ENCODE results near the gene GPR162.

DNA sequence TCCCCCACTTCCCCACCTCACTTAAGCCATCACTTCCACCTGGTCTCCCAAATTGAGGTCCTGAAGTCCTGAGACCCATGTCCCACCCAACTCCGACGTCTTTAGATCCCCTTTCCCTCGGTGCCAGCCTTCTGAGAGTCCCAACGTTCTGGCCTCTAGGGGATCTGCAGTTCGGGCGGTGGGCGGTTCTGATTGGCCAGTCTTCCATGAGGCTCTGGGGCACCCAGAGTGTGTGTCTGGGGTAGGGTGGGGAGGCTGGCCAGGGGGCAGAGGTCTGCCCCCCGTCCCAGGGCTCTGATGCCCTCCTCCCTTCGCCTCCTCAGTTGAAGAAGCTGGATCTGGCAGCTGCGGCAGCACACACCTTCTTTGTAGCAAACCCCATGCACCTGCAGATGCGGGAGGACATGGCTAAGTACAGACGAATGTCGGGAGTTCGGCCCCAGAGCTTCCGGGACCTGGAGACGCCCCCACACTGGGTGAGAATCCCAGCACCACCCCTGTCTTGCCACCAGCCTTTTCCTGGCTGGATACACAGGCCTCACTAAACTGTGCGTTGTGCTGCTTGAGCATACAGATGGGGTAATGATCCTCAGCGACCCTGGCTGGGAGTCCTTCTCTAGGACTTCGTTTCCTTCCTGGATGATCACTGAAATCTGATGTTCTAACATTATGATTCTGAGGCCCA, 8.1 kb downstream of the GPR162 start:
- TF ChIP-seq, protein P1, sequence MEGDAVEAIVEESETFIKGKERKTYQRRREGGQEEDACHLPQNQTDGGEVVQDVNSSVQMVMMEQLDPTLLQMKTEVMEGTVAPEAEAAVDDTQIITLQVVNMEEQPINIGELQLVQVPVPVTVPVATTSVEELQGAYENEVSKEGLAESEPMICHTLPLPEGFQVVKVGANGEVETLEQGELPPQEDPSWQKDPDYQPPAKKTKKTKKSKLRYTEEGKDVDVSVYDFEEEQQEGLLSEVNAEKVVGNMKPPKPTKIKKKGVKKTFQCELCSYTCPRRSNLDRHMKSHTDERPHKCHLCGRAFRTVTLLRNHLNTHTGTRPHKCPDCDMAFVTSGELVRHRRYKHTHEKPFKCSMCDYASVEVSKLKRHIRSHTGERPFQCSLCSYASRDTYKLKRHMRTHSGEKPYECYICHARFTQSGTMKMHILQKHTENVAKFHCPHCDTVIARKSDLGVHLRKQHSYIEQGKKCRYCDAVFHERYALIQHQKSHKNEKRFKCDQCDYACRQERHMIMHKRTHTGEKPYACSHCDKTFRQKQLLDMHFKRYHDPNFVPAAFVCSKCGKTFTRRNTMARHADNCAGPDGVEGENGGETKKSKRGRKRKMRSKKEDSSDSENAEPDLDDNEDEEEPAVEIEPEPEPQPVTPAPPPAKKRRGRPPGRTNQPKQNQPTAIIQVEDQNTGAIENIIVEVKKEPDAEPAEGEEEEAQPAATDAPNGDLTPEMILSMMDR (IDR thresholded peaks at IDR 0.05; ENCODE audit: low read depth, low read length, missing input control) = no peak
- no peak for TF ChIP-seq RAD21 (IDR thresholded peaks at IDR 0.05)
- no peak for TF ChIP-seq HNF4G (IDR thresholded peaks at IDR 0.05)
